Heart right ventricle (tissue), 16 donors: ENCODE measurements around the gene ALCAM. TPM values are rescaled to one million over a fixed set of nuclear protein-coding genes. Genes with fewer than 3 reads are reported as not detected.

ENCODE experiments used
- ATAC-seq, 8 donors: fragments of 200-7000 bp; cut with Tn5 transposase; one replicate each; pipeline ENCODE4 v1.9.1; 2020; ENCODE audit warnings: mild to moderate bottlenecking in 8 of 8, moderate library complexity in 8 of 8, moderate number of reproducible peaks in 1 of 8
- DNase-seq, 2 donors: peaks; one replicate each; pipeline ENCODE4 v3.0.0-alpha.2; 2020
- H3K27ac ChIP-seq, 10 donors: fragments of 200-600 bp; sonication (generic) in 2 of 10; one replicate each; pipeline versions ENCODE4 v1.5.0 to v1.8.0; 2020 to 2022; ENCODE audit warnings: mild to moderate bottlenecking in 3 of 10
- H3K27me3 ChIP-seq, 7 donors: fragments of 200-600 bp; one replicate each; pipeline ENCODE4 v1.8.0; 2021 to 2022; ENCODE audit warnings: mild to moderate bottlenecking in 2 of 7
- H3K36me3 ChIP-seq, 9 donors: fragments of 200-600 bp; sonication (generic) in 1 of 9; one replicate each; pipeline versions ENCODE4 v1.5.0 to v1.8.0; 2020 to 2022; ENCODE audit warnings: mild to moderate bottlenecking in 2 of 9
- H3K4me1 ChIP-seq, 9 donors: fragments of 200-600 bp; sonication (generic) in 1 of 9; one replicate each; pipeline versions ENCODE4 v1.5.0 to v1.8.0; 2020 to 2022; ENCODE audit warnings: mild to moderate bottlenecking in 4 of 9
- H3K4me3 ChIP-seq, 10 donors: fragments of 200-600 bp; sonication (generic) in 2 of 10; one replicate each; pipeline versions ENCODE4 v1.5.0 to v1.8.0; 2020 to 2022; ENCODE audit warnings: mild to moderate bottlenecking in 7 of 10, moderate library complexity in 2 of 10
- H3K9me3 ChIP-seq, 11 donors: fragments of 200-600 bp in 10 of 11; sonication (generic) in 2 of 11; one replicate each; pipeline versions ENCODE4 v1.5.0 to v1.8.0; 2013 to 2022; ENCODE audit warnings: mild to moderate bottlenecking in 2 of 11, control low read depth in 1 of 11, moderate library complexity in 1 of 11
- WGBS, 2 donors: extraction: QIAGEN DNeasy Blood & Tissue Kit; methylation state at CpG; one replicate each; pipeline ENCODE4 v1.1.7; 2013; ENCODE audit warnings: inconsistent platforms in 1 of 2; 5-methylcytosine and 5-hydroxymethylcytosine counted together
- intact Hi-C, 10 donors: fragments of 100-400 bp; cut with DNase I; formaldehyde crosslinking; loops; one replicate each; pipeline versions ENCODE4 v1.11.1 to v1.14.2; 2022
- polyA plus RNA-seq, 2 donors: library from polyadenylated mRNA; stranded (reverse); fragments of 200-250 nt; gene quantifications; one replicate each; pipeline ENCODE4 v1.2.3, GENCODE V29; 2013
- total RNA-seq, 10 donors: library from RNA; stranded (reverse); fragmentation: NEBNext Ultra II Directional in 3 of 10; extraction: Animal tissue kit (Norgen Biotek cat#: 25700) in 3 of 10; gene quantifications; one replicate each; pipeline versions ENCODE4 v1.2.1 to v1.2.4, GENCODE V29; 2021 to 2023
- TF ChIP-seq, protein P1 (sequence below), 9 donors: fragments of 200-600 bp; sonication (generic) in 2 of 9; IDR thresholded peaks; one replicate each; pipeline versions ENCODE4 v1.5.0 to v1.8.0; 2021 to 2022; ENCODE audit warnings: antibody characterized with exemption in 9 of 9, mild to moderate bottlenecking in 5 of 9, moderate library complexity in 1 of 9
- donor health status: Arrhythmogenic right ventricular cardiomyopathy.
- donor health status: ischemic (EF 13 %, LVEDD 7.1; RV severe dilation, severe dysfunction).
- donor health status: healthy with polysubstance abuse.
- donor health status: DM: no; HTN: yes; CAD: no.
- donor health status: DM: no; HTN: no; CAD: no.
- donor health status: ischemic (EF 25% LVEDD 6.9; RV normal size, moderate dysfunction).
- donor health status: ischemic (EF 25% LVEDD 5.7; RV mildly dilated, moderate dysfunction).
- donor health status: healthy.
- donor health status: DM: yes; HTN: yes; CAD: no.
- donor health status: Ischemic cardiomyopathy.
- donor health status: ischemic (EF 35%, LVEDD 5.7; RV mildly dilated, moderate dysfunction).
- donor health status: nonischemic (EF 11% LVEDD 7.7; RV severe dilation, severe dysfunction).
- donor health status: DM: yes; HTN: yes; CAD: no.
- donor health status: PGD.
- donor health status: ischemic (EF 29% LVEDD 5.4; RV normal size, mild dysfunction).
- donor health status: nonischemic (EF 23%, LVEDD 6.1; RV moderate dilation, normal function).

The ALCAM gene
- total and polyA plus RNA-seq, 12 donors = 1.3 to 23.9 (median 3.6) TPM

DNA sequence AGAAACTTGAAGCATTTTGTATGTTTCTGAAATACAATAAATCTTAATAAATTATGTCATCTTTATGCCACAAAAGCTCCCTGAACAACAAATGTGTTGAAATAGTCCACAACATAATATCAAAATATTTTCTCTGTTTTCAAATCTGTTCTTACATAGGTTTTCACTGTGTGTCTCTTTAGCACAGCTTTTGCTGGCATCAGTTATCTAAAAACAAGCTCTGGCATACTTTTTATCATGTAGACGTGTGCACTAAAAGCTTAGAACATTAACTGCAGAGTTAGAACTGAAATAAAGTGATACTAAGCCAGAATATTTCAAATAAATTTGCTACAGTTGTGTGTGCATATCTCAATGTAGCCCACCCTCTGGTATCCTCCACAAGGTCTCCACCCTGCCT lies 41.8 kb upstream of the ALCAM start:
- no peak for ATAC-seq
- H3K9me3 ChIP-seq = peaks cover 0 to 24% (median 0%) of the 10 kb centered on the region in 11 donors
- H3K4me1 ChIP-seq = peaks cover 0 to 5% (median 0%) of the 10 kb centered on the region in 9 donors
- H3K36me3 ChIP-seq = no peaks in the 10 kb centered on the region
- TF ChIP-seq, protein P1, sequence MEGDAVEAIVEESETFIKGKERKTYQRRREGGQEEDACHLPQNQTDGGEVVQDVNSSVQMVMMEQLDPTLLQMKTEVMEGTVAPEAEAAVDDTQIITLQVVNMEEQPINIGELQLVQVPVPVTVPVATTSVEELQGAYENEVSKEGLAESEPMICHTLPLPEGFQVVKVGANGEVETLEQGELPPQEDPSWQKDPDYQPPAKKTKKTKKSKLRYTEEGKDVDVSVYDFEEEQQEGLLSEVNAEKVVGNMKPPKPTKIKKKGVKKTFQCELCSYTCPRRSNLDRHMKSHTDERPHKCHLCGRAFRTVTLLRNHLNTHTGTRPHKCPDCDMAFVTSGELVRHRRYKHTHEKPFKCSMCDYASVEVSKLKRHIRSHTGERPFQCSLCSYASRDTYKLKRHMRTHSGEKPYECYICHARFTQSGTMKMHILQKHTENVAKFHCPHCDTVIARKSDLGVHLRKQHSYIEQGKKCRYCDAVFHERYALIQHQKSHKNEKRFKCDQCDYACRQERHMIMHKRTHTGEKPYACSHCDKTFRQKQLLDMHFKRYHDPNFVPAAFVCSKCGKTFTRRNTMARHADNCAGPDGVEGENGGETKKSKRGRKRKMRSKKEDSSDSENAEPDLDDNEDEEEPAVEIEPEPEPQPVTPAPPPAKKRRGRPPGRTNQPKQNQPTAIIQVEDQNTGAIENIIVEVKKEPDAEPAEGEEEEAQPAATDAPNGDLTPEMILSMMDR (IDR thresholded peaks at IDR 0.05) = no peak
- no peak for DNase-seq
- no peak overlapping the region for H3K27ac ChIP-seq
- intact Hi-C loops = no loop called here
- 40 to 53% methylated on average over 1 of the region's 1 CpG for WGBS, 2 donors
- H3K4me3 ChIP-seq = no peak overlapping the region
- no peaks in the 10 kb centered on the region for H3K27me3 ChIP-seq

DNA sequence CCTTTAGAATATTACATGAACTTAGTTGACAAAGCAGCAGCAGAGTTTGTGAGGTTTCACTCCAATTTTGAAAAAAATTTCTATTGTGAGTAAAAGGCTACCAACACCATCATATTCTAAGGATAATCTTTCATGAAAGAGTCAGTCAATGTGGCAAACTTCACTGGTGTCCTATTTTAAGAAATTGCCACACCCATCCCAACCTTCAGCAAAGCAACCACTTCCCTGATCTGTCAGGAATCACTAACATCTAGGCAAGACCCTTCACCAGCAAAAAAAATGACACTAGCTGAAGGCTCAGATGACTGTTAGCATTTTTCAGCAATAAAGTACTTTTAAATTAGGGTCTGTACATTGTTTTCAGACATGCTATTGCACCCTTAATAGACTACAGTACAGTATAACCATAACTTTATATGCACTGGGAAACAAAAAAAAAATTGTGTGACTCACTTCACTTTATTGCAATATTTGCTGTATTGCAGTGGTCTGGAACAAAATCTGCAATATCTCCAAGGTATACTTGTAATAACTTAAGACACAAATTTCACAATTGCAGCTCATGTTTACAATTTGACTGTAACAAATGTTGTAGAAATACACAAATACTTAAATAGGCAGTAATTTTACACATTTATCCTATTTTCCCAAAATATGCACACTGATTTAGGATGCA lies 38.9 kb upstream of the ALCAM start:
- Histone ChIP-seq H3K27me3 (no peaks in the 10 kb centered on the region), H3K4me1 (peaks cover 0 to 5% (median 0%) of the 10 kb centered on the region in 9 donors), H3K36me3 (no peaks in the 10 kb centered on the region), H3K9me3 (peaks cover 0 to 42% (median 3%) of the 10 kb centered on the region in 11 donors), H3K4me3 (no peak overlapping the region), H3K27ac (no peak overlapping the region)
- TF ChIP-seq, protein P1 (IDR thresholded peaks at IDR 0.05) = no peak
- DNase-seq = no peak
- intact Hi-C loops = no loop called here
- ATAC-seq = no peak

- H3K4me1 ChIP-seq = peaks cover 0 to 5% (median 0%) of the 10 kb centered on the region in 9 donors
- H3K9me3 ChIP-seq = peaks cover 0 to 47% (median 9%) of the 10 kb centered on the region in 11 donors
- no peak overlapping the region for H3K4me3 ChIP-seq
- H3K27me3 ChIP-seq = no peaks in the 10 kb centered on the region
- 65 to 75% methylated on average over 2 of the region's 2 CpGs for WGBS, 2 donors
- H3K27ac ChIP-seq = no peak overlapping the region
- TF ChIP-seq, protein P1 (IDR thresholded peaks at IDR 0.05) = no peak
- no peaks in the 10 kb centered on the region for H3K36me3 ChIP-seq
- ATAC-seq (no peak), DNase-seq (no peak)
- intact Hi-C loops = no loop called here
Measured at GRCh38 chr3:105328338-105328730, 38.4 kb upstream of the ALCAM start.

- Histone ChIP-seq H3K4me1 (no peaks in the 10 kb centered on the region), H3K27me3 (no peaks in the 10 kb centered on the region), H3K27ac (no peak overlapping the region), H3K9me3 (peaks cover 0 to 40% (median 6%) of the 10 kb centered on the region in 11 donors), H3K4me3 (no peak overlapping the region), H3K36me3 (no peaks in the 10 kb centered on the region)
- TF ChIP-seq, protein P1 (IDR thresholded peaks at IDR 0.05) = no peak
- DNase-seq (no peak), ATAC-seq (no peak)
- intact Hi-C loops = no loop called here
- WGBS, 2 donors = 76% methylated on average over 1 of the region's 1 CpG
Measured at GRCh38 chr3:105332961-105333360, 33.7 kb upstream of the ALCAM start.
